ENCODE results near the gene TMEM181.
"Not testable (repeated sequence)": the region's sequence is repeated elsewhere in the genome, so short reads cannot be mapped to it uniquely, and the experiment has no call there.

Gene TMEM181

GRCh38 chr6:158603261-158604047 is 43.6 kb downstream of the TMEM181 start:
- no peak for DNase-seq

DNA sequence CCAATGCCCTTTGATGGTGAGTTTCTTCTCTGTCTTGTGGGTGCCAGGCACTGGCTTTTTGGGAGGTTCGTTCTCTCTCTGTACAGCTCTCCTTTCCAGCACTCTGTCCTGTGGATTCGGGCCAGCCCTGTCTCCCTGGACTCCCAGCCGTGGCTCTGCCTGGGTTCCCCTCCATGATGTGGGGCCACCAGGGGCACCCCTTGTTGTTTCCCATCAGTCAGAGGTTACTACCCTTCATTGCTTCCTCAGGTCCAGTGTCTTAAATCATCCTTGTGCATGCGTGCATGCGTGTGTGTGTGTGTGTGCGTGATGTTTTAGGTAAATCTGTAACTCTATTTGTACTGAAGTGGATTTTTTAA is 44.1 kb downstream of the TMEM181 start:
- DNase-seq, result no peak

GRCh38 chr6:158605266-158605878 is 45.5 kb downstream of the TMEM181 start:
- DNase-seq, result peak; percentile 41

DNA sequence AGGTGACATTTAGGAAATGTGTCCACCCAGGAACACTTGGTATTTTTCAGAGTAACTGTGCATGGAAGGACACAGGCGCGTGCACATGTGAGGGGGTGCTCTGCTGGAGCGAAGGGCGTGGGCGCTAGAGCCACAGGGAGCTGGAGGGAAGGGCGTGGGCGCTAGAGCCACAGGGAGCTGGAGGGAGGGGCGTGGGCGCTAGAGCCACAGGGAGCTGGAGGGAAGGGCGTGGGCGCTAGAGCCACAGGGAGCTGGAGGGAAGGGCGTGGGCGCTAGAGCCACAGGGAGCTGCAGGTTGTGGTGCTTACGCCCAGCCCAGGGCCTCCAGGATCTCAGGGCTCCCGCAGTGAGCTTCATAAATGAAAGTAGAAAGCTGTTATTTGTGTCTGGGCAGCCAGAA is 46.1 kb downstream of the TMEM181 start:
- not testable (repeated sequence) for DNase-seq

GRCh38 chr6:158606935-158607334 is 47.0 kb downstream of the TMEM181 start:
- DNase-seq, result no peak

DNA sequence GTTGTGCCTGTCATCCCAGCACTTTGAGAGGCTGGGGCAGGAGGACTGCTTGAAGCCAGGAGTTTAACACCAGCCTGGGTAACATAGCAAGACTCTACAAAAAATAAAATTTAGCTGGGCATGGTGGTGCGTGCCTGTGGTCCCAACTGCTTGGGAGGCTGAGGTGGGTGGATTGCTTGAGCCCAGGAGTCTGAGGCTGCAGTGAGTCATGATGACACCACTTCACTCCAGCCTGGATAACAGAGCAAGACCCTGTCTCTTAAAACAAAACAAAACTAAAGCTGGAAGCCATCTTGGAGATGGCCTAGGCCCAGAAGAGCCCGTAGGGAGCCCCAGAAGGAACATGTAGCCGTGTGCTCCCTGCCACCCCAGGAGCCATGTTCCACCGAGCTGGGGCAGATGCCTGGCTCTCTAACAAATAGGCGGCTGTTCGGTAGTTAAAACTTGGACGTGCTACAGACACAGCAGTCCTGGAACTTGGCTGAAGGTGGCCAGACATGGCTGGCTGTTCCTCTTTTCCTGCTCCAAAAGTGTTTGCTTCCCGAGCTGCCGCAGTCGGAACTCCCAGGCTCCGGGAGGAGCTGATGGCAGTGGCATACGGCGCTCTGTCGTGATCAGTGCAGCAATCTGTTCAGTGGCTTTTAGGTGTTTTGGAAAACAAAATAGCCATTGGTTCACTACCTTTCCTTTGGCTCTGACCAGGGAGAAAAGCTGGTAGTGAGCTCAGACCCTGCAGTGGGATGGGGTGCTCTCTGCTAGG is 47.7 kb downstream of the TMEM181 start:
- DNase-seq, result no peak

DNA sequence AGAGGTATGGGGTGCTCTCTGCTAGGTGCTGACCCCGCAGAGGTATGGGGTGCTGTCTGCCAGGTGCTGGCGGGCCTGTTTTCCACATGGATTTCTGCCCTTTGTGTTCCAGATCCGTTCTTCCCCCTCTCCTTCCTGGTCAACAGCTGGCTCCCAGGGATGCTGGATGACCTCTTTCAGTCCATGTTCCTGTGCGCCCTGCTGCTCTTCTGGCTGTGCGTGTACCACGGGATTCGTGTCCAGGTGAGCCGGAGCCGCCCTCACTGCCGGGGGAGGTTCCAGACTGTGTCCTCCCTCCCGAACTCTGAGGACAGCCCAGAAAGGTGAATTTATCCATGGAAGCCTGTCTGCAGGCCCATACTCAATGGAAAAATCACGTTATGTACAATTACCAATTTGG is 48.3 kb downstream of the TMEM181 start:
- DNase-seq, result no peak

- no peak for DNase-seq
Measured at GRCh38 chr6:158609455-158610155, 49.7 kb downstream of the TMEM181 start.

GRCh38 chr6:158610319-158610968 is 50.6 kb downstream of the TMEM181 start:
- DNase-seq, result no peak

DNA sequence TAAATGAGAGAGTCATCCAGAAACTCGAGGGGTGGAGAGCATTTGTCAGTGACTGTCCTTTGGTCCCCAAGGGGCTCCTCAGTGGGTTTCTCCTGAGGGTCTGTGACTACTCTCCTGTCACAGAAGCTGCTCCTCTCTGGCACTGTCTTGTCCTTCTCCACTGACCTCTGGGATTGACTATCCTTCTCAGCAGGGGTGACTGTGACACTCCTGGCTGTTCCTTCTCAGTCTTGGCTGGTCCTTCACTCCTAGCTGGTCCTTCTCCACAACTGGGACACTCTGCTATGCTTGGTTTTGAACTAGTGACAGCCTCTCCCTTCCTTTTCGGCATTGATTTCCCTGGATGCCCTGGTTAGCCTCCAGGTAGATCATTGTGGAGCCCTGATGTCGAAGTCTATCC is 51.1 kb downstream of the TMEM181 start:
- no peak for DNase-seq

DNA sequence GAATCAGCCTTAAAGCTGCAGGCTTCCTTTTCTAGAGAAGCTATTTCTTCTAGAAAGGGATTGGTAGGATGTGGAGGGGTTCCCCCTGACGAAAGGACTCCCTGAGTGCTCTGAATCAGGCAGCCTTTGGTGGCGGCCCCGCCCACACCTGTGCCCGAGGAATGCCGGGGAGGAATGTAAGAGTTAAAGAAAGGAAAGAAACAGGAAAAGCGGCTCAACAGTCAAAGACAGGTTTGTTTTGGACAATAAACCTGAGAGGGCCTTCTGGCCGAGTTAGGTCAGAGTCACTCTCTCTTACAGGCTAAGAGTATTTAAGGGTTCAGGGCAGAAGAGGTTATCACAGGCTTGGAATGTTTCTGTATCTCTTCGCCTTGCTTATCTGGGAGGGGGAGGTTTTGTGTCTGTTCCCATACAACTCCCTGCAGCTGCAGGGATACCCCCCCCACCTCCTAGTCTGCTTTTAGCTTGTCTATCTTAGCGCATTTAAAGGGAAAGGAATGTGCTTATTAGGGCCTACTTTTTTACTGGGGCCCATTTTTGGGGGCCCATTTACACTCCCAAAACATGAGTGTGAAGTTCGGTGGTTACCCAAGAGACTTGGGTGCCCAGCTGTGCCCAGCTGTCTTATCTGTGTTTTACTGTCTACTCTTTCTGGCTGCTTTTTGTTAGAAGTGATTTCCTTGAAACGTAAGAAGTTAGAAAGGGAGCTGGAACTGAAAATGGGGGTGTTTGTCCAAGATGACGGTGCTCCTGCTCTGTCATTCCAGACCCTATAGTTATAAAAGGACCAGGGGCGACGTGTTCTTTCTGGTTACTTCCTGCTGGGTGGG is 51.9 kb downstream of the TMEM181 start:
- DNase-seq, result no peak

GRCh38 chr6:158614606-158615005 is 54.7 kb downstream of the TMEM181 start:
- DNase-seq, result not testable (repeated sequence)

- not testable (repeated sequence) for DNase-seq
Measured at GRCh38 chr6:158618289-158618688, 58.4 kb downstream of the TMEM181 start.

GRCh38 chr6:158619922-158620801 is 60.3 kb downstream of the TMEM181 start:
- no peak for DNase-seq

DNA sequence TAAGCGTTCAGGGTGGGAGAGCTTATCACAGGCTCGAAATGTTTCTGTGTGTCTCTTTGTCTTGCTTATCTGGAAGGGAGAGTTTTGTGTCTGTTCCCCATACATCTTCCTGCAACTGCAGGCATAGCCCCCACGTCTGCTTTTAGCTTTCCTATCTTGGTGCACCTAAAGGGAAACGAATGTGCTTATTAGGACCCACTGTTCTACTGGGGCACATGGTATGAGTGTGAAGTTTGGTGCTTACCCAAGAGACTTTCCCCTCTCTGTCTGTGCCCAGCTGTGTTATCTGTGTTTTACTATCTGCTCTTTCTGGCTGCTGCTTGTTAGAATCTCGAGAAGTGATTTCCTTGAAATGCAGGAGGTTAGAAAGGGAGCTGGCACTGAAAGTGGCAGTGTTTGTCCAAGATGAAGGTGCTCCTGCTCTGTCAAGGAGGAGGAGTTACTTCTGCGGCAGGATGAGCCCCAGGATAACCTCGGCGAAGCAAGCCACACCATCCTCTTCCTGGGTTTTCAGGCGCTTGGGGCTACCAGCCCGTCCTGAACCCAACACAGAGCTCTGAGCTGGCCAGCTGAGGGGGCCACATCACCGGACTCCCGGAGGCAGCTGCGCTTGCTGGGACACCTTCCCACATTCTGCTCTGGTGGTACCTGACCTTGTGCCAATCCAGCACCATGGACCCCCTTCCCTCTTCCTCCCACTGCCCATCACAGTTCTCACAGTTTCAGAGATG is 61.2 kb downstream of the TMEM181 start:
- no peak for DNase-seq

- DNase-seq, result no peak
Measured at GRCh38 chr6:158621694-158622544, 62.0 kb downstream of the TMEM181 start.

- no peak for DNase-seq
Measured at GRCh38 chr6:158622545-158623190, 62.8 kb downstream of the TMEM181 start.

Data from activated T-cell treated with anti-CD3 and anti-CD28 coated beads for 4 hours (primary cell).